GM21390 (cell line): ENCODE results near the gene CACNA1H.
"Not testable (repeated sequence)": the region's sequence is repeated elsewhere in the genome, so short reads cannot be mapped to it uniquely, and the experiment has no call there.

ENCODE experiments used
- ATAC-seq: cut with Tn5 transposase; IDR thresholded peaks from one replicate; pipeline ENCODE4 v1.9.1; 2021; ENCODE audit not compliant: unreplicated experiment

Gene CACNA1H

GRCh38 chr16:1244881-1245280 is 92.0 kb downstream of the CACNA1H start:
- no peak for ATAC-seq

DNA sequence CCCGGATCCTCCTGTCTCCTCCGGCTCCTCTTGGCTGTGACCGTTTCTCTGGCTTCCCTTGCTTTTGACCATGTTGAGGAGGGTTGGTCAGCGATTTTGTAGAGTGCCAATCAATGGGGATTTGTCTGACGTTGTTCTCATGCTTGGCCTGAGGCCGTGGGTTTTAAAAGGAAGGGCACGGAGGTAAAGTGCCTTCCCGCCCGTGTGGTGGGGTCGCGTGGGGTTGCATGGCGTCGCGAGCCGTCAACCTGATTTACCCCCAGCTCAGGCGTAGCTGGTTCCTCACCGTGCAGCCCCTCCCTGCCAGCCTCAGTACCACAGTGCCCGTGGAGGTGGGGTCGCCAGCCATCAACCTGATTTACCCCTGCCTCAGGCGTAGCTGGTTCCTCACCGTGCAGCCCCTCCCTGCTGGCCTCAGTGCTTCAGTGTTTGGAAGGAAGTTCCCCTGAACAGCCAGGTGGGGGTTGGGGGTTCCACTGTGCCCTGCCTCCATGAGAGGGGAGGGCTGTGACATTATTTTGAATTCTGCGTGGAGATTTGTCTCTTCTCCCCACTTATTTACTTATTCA is 92.6 kb downstream of the CACNA1H start:
- no peak for ATAC-seq

- ATAC-seq, result not testable (repeated sequence)
These were observed 95.1 kb downstream of the CACNA1H start for GRCh38 chr16:1247903-1248537.

GRCh38 chr16:1249031-1249755 is 96.3 kb downstream of the CACNA1H start:
- ATAC-seq, result not testable (repeated sequence)

DNA sequence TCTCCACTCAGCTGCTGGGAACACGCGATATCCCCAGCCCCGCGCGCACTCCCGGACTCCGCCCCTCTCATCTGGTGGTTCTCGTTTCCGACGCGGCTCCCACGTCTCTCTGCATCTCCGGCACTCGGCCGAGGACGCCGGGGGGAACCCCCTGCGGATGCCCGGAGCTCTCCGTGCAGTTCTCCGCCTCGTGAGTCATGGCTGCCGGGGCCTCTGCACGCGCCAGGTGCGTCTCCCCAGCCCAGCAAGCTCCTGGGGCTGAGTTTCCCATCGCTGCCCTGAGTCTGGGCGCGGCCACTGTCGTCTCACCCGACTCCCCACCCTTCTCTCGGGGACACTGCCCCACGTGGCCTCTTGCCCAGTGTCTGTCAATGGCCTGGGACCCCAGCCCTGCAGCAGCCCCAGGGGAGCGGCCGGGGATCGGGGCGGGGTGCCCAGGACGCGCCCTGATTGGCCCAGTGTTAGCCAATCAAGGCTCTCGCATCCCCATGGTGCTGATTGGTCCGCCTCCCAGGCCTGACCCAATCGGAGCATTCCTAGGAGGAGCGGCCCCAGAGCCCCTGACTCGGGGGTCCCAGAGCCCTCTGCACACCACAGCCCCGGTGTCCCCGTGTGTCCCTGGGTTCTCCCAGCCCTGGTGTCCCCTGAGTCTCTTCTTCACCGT is 100.9 kb downstream of the CACNA1H start:
- not testable (repeated sequence) for ATAC-seq

DNA sequence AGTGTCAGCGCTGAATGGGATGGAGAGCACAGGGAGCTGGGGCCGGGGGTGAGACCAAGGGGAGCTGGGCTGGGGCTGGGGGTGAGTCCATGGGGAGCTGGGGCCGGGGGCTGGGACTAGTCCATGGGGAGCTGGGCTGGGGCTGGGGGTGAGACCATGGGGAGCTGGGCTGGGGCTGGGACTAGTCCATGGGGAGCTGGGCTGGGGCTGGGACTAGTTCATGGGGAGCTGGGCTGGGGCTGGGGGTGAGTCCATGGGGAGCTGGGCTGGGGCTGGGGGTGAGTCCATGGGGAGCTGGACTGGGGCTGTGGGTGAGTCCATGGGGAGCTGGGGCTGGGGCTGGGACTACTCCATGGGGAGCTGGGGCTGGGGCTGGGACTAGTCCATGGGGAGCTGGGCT is 101.9 kb downstream of the CACNA1H start:
- not testable (repeated sequence) for ATAC-seq

DNA sequence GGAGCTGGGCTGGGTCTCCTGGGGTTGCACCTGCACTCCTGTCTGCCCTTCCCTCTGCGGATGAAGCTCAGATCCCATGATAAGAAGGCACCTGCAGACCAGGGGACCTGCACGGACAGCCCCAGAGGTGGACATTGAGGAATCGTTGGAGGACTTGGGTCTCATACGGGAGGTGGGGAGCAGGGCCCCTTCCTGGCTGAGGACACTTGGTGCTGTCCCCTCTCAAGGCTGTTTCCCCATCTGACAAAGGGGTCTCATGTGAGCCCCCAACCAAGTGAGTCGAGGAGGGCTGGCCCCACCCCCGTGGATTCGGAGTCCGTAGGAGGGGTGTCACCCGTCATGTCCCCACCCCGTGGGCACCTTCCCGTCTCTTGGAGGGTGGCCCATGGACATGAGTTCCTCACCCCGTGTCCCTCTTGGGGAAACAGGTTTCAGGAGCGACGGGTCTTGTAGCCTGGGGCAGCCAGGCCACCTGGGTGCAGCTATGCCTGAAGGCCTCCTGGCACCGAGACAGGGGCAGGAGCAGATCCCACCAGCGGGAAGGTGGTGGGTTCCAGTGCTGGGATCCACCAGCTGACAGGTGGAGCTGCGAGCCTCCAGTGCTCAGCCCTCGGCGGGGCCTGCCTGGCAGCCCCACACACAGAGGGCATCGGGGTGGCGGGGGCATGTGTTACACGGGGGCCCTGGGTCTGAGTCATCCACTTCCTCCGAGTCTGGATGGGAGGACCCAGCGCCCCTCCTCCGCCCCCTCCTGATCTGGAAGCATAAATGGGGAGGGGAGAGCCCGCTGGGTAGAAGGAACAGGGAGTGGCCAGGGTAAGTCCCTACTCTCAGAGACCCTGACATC is 102.6 kb downstream of the CACNA1H start, which contains the start of gene TPSD1:
TPSD1 (plus strand) TSS at position 794 of the 847 bp plus-strand sequence. CDS start 212 bp downstream, outside the sequence.
- ATAC-seq, result not testable (repeated sequence)

GRCh38 chr16:1256296-1256873 is 103.5 kb downstream of the CACNA1H start:
- ATAC-seq, result not testable (repeated sequence)

DNA sequence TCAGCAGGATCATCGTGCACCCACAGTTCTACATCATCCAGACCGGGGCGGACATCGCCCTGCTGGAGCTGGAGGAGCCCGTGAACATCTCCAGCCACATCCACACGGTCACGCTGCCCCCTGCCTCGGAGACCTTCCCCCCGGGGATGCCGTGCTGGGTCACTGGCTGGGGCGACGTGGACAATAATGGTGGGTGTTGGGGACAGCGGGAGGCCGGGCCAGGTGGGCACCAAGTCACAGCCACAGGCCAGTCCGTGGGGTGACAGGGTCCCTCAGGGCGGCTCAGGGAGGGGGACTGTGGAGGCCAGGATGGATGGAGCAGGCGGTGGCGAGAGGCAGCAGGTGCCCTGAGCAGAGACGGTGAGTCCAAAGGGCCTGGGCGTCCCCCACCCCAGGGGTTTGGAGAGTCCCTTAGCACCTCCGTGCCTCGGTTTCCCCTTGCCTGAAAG is 104.0 kb downstream of the CACNA1H start:
- no peak for ATAC-seq

- ATAC-seq, result no peak
These were observed 104.8 kb downstream of the CACNA1H start for GRCh38 chr16:1257561-1258224.

DNA sequence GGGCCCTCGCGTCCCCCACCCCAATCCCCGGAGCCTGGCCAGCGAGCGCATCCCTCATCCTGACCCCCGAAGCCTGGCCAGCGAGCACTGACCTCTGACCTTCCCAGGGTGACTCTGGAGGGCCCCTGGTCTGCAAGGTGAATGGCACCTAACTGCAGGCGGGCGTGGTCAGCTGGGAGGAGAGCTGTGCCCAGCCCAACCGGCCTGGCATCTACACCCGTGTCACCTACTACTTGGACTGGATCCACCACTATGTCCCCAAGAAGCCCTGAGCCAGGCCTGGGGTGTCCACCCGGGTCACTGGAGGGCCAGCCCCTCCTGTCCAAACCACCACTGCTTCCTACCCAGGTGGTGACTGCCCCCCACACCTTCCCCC is 105.3 kb downstream of the CACNA1H start:
- ATAC-seq, result no peak

- no peak for ATAC-seq
These were observed 106.2 kb downstream of the CACNA1H start for GRCh38 chr16:1258906-1259759.

DNA sequence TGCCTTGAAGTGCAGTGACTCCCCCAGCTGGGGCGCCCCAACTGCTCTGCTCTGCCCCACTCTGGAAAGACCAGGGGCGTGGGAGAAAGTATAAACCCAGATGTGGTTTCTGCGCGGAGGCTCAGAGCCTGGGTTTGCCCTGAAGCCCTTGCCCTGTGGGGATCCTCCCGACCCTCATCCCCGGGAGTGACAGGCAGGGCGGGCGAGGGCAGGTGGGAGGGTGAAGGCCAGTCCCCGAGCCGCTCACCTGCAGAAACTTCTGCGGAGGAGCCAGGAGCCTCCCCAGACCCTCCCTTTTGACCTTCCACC is 106.8 kb downstream of the CACNA1H start:
- ATAC-seq, result no peak

- ATAC-seq, result no peak
These were observed 107.3 kb downstream of the CACNA1H start for GRCh38 chr16:1260101-1260680.

DNA sequence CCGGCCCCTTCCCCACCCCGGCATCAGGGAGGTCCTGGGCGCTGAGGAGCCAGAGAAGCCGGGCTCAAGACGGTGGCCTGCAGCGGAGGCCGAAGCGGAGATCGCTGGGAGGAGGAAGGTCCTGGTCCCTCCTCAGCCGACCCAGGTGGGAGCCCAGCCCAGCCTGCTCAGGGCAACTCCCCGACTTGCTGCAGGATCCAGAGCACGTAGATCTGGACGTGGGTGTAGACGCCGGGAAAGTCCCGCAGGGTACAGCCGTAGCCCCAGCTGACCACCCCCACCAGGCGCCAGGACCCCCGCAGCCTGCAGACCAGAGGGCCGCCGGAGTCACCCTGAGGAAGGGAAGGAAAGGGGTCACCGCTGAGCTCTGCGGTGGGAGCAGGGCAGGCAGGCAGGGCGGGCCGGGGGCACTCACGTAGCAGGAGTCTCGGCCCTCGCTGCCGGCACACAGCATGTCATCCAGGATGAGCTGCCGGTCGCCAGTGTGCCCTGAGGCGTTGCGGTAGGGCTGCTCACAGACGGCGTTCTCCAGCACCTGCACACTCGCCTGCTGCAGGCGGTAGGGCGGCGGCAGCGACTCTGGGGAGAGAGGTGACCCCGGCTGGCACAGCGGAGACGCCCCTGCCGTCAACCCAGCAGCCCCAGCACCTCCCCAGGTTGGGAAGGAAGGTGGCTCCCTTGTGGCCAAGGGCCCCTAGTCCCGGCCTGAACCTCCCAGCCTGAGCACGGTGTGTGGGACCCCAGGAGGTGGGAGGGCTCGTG is 108.4 kb downstream of the CACNA1H start:
- no peak for ATAC-seq

- ATAC-seq, result no peak
These were observed 109.4 kb downstream of the CACNA1H start for GRCh38 chr16:1262210-1262845.

- no peak for ATAC-seq
These were observed 109.9 kb downstream of the CACNA1H start for GRCh38 chr16:1262846-1263221.
